Astrocyte of the spinal cord (primary cell): ENCODE measurements around the gene PPP1R9A.

ENCODE experiments used
- DNase-seq: peaks from one replicate; pipeline ENCODE4 v3.0.0; 2011; ENCODE audit warnings: low read depth, low spot score
- H3K4me3 ChIP-seq: 2 replicates; pipeline ENCODE4 v1.5.1; 2011; ENCODE audit warnings: low read depth, mild to moderate bottlenecking, low read length, moderate library complexity
- in situ Hi-C: cut with HindIII; loops from 2 replicates; pipeline ENCODE4 v1.10.0; 2017; ENCODE audit warnings: low sequenced_read_pairs
- TF ChIP-seq, protein P1 (sequence below): IDR thresholded peaks from 2 replicates; pipeline ENCODE4 v1.5.1; 2012; ENCODE audit warnings: low read depth, mild to moderate bottlenecking, low read length, inconsistent platforms

Gene PPP1R9A

GRCh38 chr7:94943134-94943533 is 35.7 kb downstream of the PPP1R9A start:
- TF ChIP-seq, protein P1, sequence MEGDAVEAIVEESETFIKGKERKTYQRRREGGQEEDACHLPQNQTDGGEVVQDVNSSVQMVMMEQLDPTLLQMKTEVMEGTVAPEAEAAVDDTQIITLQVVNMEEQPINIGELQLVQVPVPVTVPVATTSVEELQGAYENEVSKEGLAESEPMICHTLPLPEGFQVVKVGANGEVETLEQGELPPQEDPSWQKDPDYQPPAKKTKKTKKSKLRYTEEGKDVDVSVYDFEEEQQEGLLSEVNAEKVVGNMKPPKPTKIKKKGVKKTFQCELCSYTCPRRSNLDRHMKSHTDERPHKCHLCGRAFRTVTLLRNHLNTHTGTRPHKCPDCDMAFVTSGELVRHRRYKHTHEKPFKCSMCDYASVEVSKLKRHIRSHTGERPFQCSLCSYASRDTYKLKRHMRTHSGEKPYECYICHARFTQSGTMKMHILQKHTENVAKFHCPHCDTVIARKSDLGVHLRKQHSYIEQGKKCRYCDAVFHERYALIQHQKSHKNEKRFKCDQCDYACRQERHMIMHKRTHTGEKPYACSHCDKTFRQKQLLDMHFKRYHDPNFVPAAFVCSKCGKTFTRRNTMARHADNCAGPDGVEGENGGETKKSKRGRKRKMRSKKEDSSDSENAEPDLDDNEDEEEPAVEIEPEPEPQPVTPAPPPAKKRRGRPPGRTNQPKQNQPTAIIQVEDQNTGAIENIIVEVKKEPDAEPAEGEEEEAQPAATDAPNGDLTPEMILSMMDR: no peak
- no peak for DNase-seq
- H3K4me3 ChIP-seq: no peak overlapping the region
- in situ Hi-C loops: no loop called here

GRCh38 chr7:94949532-94949931 is 42.1 kb downstream of the PPP1R9A start:
- no peak for DNase-seq
- no peak overlapping the region for H3K4me3 ChIP-seq
- in situ Hi-C loops: no loop called here
- TF ChIP-seq, protein P1: no peak

DNA sequence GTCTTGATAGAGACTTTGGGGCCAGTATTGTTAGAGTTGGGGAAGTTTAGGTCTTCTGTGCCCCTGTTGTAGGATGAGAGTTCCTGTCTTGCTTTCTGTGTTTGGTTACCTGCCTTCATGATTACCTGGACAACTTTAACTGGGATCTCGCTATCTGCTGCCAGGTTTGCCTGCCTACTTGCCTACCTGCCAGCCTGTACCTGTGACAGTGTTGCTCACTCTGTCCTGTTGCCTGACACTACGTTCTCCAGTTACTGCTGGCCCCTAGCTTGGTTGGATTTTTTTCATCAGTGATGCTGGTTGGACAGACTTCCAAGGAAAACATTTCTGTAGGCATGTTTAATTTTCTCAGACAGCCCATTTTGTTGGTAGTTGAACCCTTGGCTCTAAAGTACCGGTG is 48.4 kb downstream of the PPP1R9A start:
- TF ChIP-seq, protein P1: no peak
- in situ Hi-C loops: no loop called here
- no peak for DNase-seq
- no peak overlapping the region for H3K4me3 ChIP-seq

GRCh38 chr7:94957061-94957460 is 49.7 kb downstream of the PPP1R9A start:
- in situ Hi-C loops: no loop called here
- H3K4me3 ChIP-seq: no peak overlapping the region
- TF ChIP-seq, protein P1: no peak
- DNase-seq: no peak

DNA sequence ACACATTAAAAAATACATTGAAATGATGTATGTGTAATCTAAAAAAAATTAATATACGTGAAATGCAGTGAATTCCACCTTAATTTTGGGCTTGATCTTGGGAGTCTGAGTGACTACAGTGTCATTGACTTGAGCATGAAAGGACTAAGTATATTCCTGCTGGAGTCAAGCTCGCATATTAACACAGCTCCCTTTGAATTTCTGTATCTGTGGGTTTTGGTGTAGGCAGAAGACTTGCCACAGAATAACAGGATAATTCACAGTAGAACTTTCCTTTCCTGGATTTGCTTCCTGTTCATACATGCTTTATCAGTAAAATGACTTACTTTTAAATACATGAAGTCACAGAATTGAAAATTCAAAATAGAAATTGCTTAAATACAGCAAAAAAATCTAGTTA is 55.3 kb downstream of the PPP1R9A start:
- DNase-seq: no peak
- in situ Hi-C loops: no loop called here
- TF ChIP-seq, protein P1: no peak
- H3K4me3 ChIP-seq: no peak overlapping the region

- in situ Hi-C loops: no loop called here
- TF ChIP-seq, protein P1: no peak
Observed at GRCh38 chr7:94969434-94970084, 62.2 kb downstream of the PPP1R9A start.

GRCh38 chr7:94970085-94970576 is 62.7 kb downstream of the PPP1R9A start:
- in situ Hi-C loops: no loop called here
- no peak overlapping the region for H3K4me3 ChIP-seq
- DNase-seq: no peak
- TF ChIP-seq, protein P1: no peak

More at GRCh38 chr7:94969434-94970084, 62.2 kb downstream of the PPP1R9A start:
- no peak overlapping the region for H3K4me3 ChIP-seq
- DNase-seq: no peak
